Measurements from ENCODE around the gene RUVBL1. TPM values are rescaled to one million over a fixed set of nuclear protein-coding genes. Genes with fewer than 3 reads are reported as not detected.

RUVBL1 gene
- 99.5 TPM for polyA plus RNA-seq (2012; ENCODE audit: insufficient read length, low read depth)

GRCh38 chr3:128123538-128124368 is at the start of gene RUVBL1:
TSS of gene RUVBL1 (minus strand) at chr3:128123812. CDS start at chr3:128123724, 88 bp downstream.
- TF ChIP-seq POLR2AphosphoS5 (IDR thresholded peaks at IDR 0.05; ENCODE audit: low read depth, low read length), result peak; percentile 78
- TF ChIP-seq TAF1 (IDR thresholded peaks at IDR 0.05; ENCODE audit: borderline replicate concordance, insufficient read depth, low read length), result peak; percentile 64; the same call in 1 of the 2 replicates
- peak; percentile 75; the same call in 1 of the 2 replicates for TF ChIP-seq SIN3A (IDR thresholded peaks at IDR 0.05; ENCODE audit: borderline replicate concordance, insufficient read depth, low read length)
- TF ChIP-seq FOXP2 (optimal IDR thresholded peaks at IDR 0.05; ENCODE audit: borderline replicate concordance, extremely low read depth, extremely low read length, insufficient read depth), result no peak
- peak in 1 of 2 experiments; percentile 15; a peak in 1 of 4 replicates for TF ChIP-seq REST (IDR thresholded peaks at IDR 0.05; ENCODE audit: insufficient read depth in 1 of 2, low read depth in 2 of 2, low read length in 2 of 2)

- TF ChIP-seq POLR2AphosphoS5 (IDR thresholded peaks at IDR 0.05; ENCODE audit: low read depth, low read length) (no peak), SIN3A (IDR thresholded peaks at IDR 0.05; ENCODE audit: borderline replicate concordance, insufficient read depth, low read length) (no peak), REST (IDR thresholded peaks at IDR 0.05; ENCODE audit: insufficient read depth in 1 of 2, low read depth in 2 of 2, low read length in 2 of 2) (no peak), TAF1 (IDR thresholded peaks at IDR 0.05; ENCODE audit: borderline replicate concordance, insufficient read depth, low read length) (no peak), FOXP2 (optimal IDR thresholded peaks at IDR 0.05; ENCODE audit: borderline replicate concordance, extremely low read depth, extremely low read length, insufficient read depth) (no peak)
Measured at GRCh38 chr3:128173200-128173599, 49.6 kb upstream of the RUVBL1 start.

GRCh38 chr3:128170866-128171516 is 47.4 kb upstream of the RUVBL1 start:
- no peak for TF ChIP-seq TAF1 (IDR thresholded peaks at IDR 0.05; ENCODE audit: borderline replicate concordance, insufficient read depth, low read length)
- no peak for TF ChIP-seq SIN3A (IDR thresholded peaks at IDR 0.05; ENCODE audit: borderline replicate concordance, insufficient read depth, low read length)
- TF ChIP-seq FOXP2 (optimal IDR thresholded peaks at IDR 0.05; ENCODE audit: borderline replicate concordance, extremely low read depth, extremely low read length, insufficient read depth), result no peak

GRCh38 chr3:128168836-128169235 is 45.2 kb upstream of the RUVBL1 start:
- TF ChIP-seq TAF1 (IDR thresholded peaks at IDR 0.05; ENCODE audit: borderline replicate concordance, insufficient read depth, low read length), result no peak
- no peak for TF ChIP-seq POLR2AphosphoS5 (IDR thresholded peaks at IDR 0.05; ENCODE audit: low read depth, low read length)
- no peak for TF ChIP-seq SIN3A (IDR thresholded peaks at IDR 0.05; ENCODE audit: borderline replicate concordance, insufficient read depth, low read length)
- TF ChIP-seq REST (IDR thresholded peaks at IDR 0.05; ENCODE audit: insufficient read depth in 1 of 2, low read depth in 2 of 2, low read length in 2 of 2), result no peak
- no peak for TF ChIP-seq FOXP2 (optimal IDR thresholded peaks at IDR 0.05; ENCODE audit: borderline replicate concordance, extremely low read depth, extremely low read length, insufficient read depth)

GRCh38 chr3:128167973-128168674 is 44.5 kb upstream of the RUVBL1 start:
- TF ChIP-seq POLR2AphosphoS5 (IDR thresholded peaks at IDR 0.05; ENCODE audit: low read depth, low read length) (no peak), TAF1 (IDR thresholded peaks at IDR 0.05; ENCODE audit: borderline replicate concordance, insufficient read depth, low read length) (no peak), SIN3A (IDR thresholded peaks at IDR 0.05; ENCODE audit: borderline replicate concordance, insufficient read depth, low read length) (no peak), REST (IDR thresholded peaks at IDR 0.05; ENCODE audit: insufficient read depth in 1 of 2, low read depth in 2 of 2, low read length in 2 of 2) (no peak), FOXP2 (optimal IDR thresholded peaks at IDR 0.05; ENCODE audit: borderline replicate concordance, extremely low read depth, extremely low read length, insufficient read depth) (no peak)

Data from PFSK-1 (cell line).